OCI-LY1 (cell line): ENCODE results near the gene SLC25A28.
"Not testable (repeated sequence)": the region's sequence is repeated elsewhere in the genome, so short reads cannot be mapped to it uniquely, and the experiment has no call there.

ENCODE experiments used
- H2AFZ ChIP-seq: fragments of 200-600 bp; sonication (generic), shearing (Covaris generic); 2 replicates; pipeline ENCODE4 v1.6.0; 2014; ENCODE audit warnings: antibody characterized with exemption, mild to moderate bottlenecking, low read length
- H3F3A ChIP-seq: fragments of 200-600 bp; sonication (generic), shearing (Covaris generic); 2 replicates; pipeline ENCODE4 v1.6.0; 2014; ENCODE audit warnings: mild to moderate bottlenecking, antibody characterized with exemption, low read length, moderate library complexity; ENCODE audit not compliant: insufficient read depth
- H3K27ac ChIP-seq: fragments of 200-600 bp; sonication (generic); 2 replicates; pipeline ENCODE4 v1.5.1; 2014; ENCODE audit warnings: low read length, mixed run types, mild to moderate bottlenecking, low read depth; ENCODE audit not compliant: poor library complexity, severe bottlenecking
- H3K27me3 ChIP-seq: fragments of 200-600 bp; sonication (generic); 2 replicates; pipeline ENCODE4 v1.6.0; 2014; ENCODE audit warnings: antibody characterized with exemption, mild to moderate bottlenecking, low read length, moderate library complexity; ENCODE audit not compliant: insufficient read depth
- H3K36me3 ChIP-seq: fragments of 200-600 bp; sonication (generic); 2 replicates; pipeline ENCODE4 v1.6.1; 2014; ENCODE audit warnings: mild to moderate bottlenecking, antibody characterized with exemption, low read length, moderate library complexity, mixed read lengths; ENCODE audit not compliant: insufficient read depth
- H3K4me1 ChIP-seq: fragments of 200-600 bp; sonication (generic); 2 replicates; pipeline ENCODE4 v1.5.1; 2014; ENCODE audit warnings: mild to moderate bottlenecking, low read length, moderate library complexity; ENCODE audit not compliant: insufficient read depth, severe bottlenecking
- H3K4me2 ChIP-seq: fragments of 200-600 bp; sonication (generic), shearing (Covaris generic); 2 replicates; pipeline ENCODE4 v1.6.1; 2014; ENCODE audit warnings: low read length
- H3K4me3 ChIP-seq: fragments of 200-600 bp; sonication (generic); 2 replicates; pipeline ENCODE4 v1.5.1; 2014; ENCODE audit warnings: low read length, low read depth, mild to moderate bottlenecking, mixed read lengths; ENCODE audit not compliant: poor library complexity, severe bottlenecking
- H3K79me2 ChIP-seq: fragments of 200-600 bp; shearing (Covaris generic); 2 replicates; pipeline ENCODE4 v1.6.1; 2016; ENCODE audit warnings: mixed run types, low read length, mixed read lengths; ENCODE audit not compliant: insufficient read depth
- H3K9ac ChIP-seq: fragments of 200-600 bp; sonication (generic), shearing (Covaris generic); 2 replicates; pipeline ENCODE4 v1.6.1; 2014; ENCODE audit warnings: mild to moderate bottlenecking, low read length, mixed read lengths
- H3K9me2 ChIP-seq: fragments of 200-600 bp; sonication (generic), shearing (Covaris generic); 2 replicates; pipeline ENCODE4 v1.6.1; 2014; ENCODE audit warnings: low read depth, mild to moderate bottlenecking, low read length, mixed read lengths
- H3K9me3 ChIP-seq: fragments of 200-600 bp; shearing (Covaris generic); 2 replicates; pipeline ENCODE4 v1.6.1; 2014; ENCODE audit warnings: low read length, mixed read lengths
- H4K20me1 ChIP-seq: fragments of 200-600 bp; sonication (generic), shearing (Covaris generic); 2 replicates; pipeline ENCODE4 v1.6.0; 2016; ENCODE audit warnings: mild to moderate bottlenecking, low read length; ENCODE audit not compliant: insufficient read depth
- CTCF ChIP-seq: fragments of 200-600 bp; sonication (generic), shearing (Covaris generic); IDR thresholded peaks from 2 replicates; pipeline ENCODE4 v1.5.1; 2017; ENCODE audit warnings: mild to moderate bottlenecking, antibody characterized with exemption, low read length, moderate library complexity, mixed read lengths
- EZH2 ChIP-seq: fragments of 200-600 bp; sonication (generic), shearing (Covaris generic); IDR thresholded peaks from 2 replicates; pipeline ENCODE4 v1.8.0; 2017; ENCODE audit warnings: borderline replicate concordance, mixed run types, mild to moderate bottlenecking, antibody characterized with exemption, low read length, moderate library complexity, mixed read lengths

Gene SLC25A28

GRCh38 chr10:99628923-99629624 is 8.8 kb upstream of the SLC25A28 start:
- H3K27me3 ChIP-seq, result no peaks in the 10 kb centered on the region
- no peaks in the 10 kb centered on the region for H3K9me3 ChIP-seq
- no peaks in the 10 kb centered on the region for H3K36me3 ChIP-seq
- no peaks in the 10 kb centered on the region for H3K9me2 ChIP-seq
- no peaks in the 10 kb centered on the region for H3K79me2 ChIP-seq
- H2AFZ ChIP-seq, result no peak overlapping the region
- H3K4me1 ChIP-seq, result no peaks in the 10 kb centered on the region
- H3K4me2 ChIP-seq, result no peak overlapping the region
- no peaks in the 10 kb centered on the region for H3F3A ChIP-seq
- no peak overlapping the region for H3K4me3 ChIP-seq
- H3K9ac ChIP-seq, result no peak overlapping the region
- no peaks in the 10 kb centered on the region for H4K20me1 ChIP-seq
- H3K27ac ChIP-seq, result no peak overlapping the region
- no peak for TF ChIP-seq EZH2
- TF ChIP-seq CTCF, result no peak

GRCh38 chr10:99625124-99625523 is 4.9 kb upstream of the SLC25A28 start:
- H3F3A ChIP-seq, H2AFZ ChIP-seq, H3K4me2 ChIP-seq, H3K36me3 ChIP-seq, H3K27me3 ChIP-seq, H3K79me2 ChIP-seq, H3K4me3 ChIP-seq, H3K4me1 ChIP-seq, H3K9me3 ChIP-seq, H3K9me2 ChIP-seq, H3K9ac ChIP-seq, H3K27ac ChIP-seq, H4K20me1 ChIP-seq: not testable (repeated sequence)

GRCh38 chr10:99623919-99624318 is 3.7 kb upstream of the SLC25A28 start:
- Histone ChIP-seq H4K20me1 (no peaks in the 10 kb centered on the region), H3K9me2 (no peaks in the 10 kb centered on the region), H3K36me3 (no peaks in the 10 kb centered on the region), H3K9me3 (no peaks in the 10 kb centered on the region), H2AFZ (no peak overlapping the region), H3K4me2 (no peak overlapping the region), H3K4me3 (no peak overlapping the region), H3K79me2 (peaks cover 7% of the 10 kb centered on the region), H3K9ac (no peak overlapping the region), H3F3A (no peaks in the 10 kb centered on the region), H3K27me3 (no peaks in the 10 kb centered on the region), H3K27ac (no peak overlapping the region), H3K4me1 (peaks cover 13% of the 10 kb centered on the region)
- TF ChIP-seq EZH2 (no peak), CTCF (no peak)
